HEK293 (cell line): ENCODE data around the gene BLZF1.
A peak's percentile ranks its signal among the peaks of the same experiment; 100 is the strongest.

ENCODE experiments used
- CTCF ChIA-PET: fragments of 350-600 bp; formaldehyde crosslinking; extraction: SDS; loops from one replicate; lab custom pipeline; 2021; ENCODE audit warnings: antibody characterized with exemption; lab: Yijun Ruan, JAX
- POLR2A ChIA-PET: fragments of 300-600 bp; formaldehyde crosslinking; extraction: SDS; loops from one replicate; lab custom pipeline; 2020; ENCODE audit warnings: antibody characterized with exemption, inconsistent platforms; lab: Yijun Ruan, JAX
- H3K27ac ChIP-seq: fragments of 200-500 bp; sonication (Bioruptor generic); 2 replicates; pipeline ENCODE4 v1.5.1; 2014; ENCODE audit warnings: low read depth, low read length, control low read depth, inconsistent platforms; ENCODE audit errors: extremely low read depth
- H3K36me3 ChIP-seq, 2 experiments: fragments of 200-500 bp in 1 of 2; sonication (Bioruptor generic) in 1 of 2; 1 replicate in 1 of 2; 2 replicates in 1 of 2; pipeline ENCODE4 v1.5.1; 2014 to 2017; ENCODE audit warnings: inconsistent platforms in 2 of 2, low read length in 2 of 2; ENCODE audit not compliant: control insufficient read depth in 2 of 2, insufficient read depth in 1 of 2
- H3K4me1 ChIP-seq: fragments of 200-500 bp; sonication (Bioruptor generic); 2 replicates; pipeline ENCODE4 v1.5.1; 2014; ENCODE audit warnings: mild to moderate bottlenecking, low read length, inconsistent platforms; ENCODE audit not compliant: control insufficient read depth, insufficient read depth
- H3K4me3 ChIP-seq: 2 replicates; pipeline ENCODE4 v1.5.1; 2011; ENCODE audit warnings: low read depth, mild to moderate bottlenecking, control low read depth, low read length, moderate library complexity
- H3K9me3 ChIP-seq: fragments of 200-500 bp; sonication (Bioruptor generic); 2 replicates; pipeline ENCODE4 v1.5.1; 2014; ENCODE audit warnings: low read depth, low read length, inconsistent platforms; ENCODE audit not compliant: control insufficient read depth, insufficient read depth
- BCL11A ChIP-seq: fragments of 450-650 bp; formaldehyde crosslinking; IDR thresholded peaks from 2 replicates; pipeline ENCODE4 v1.5.1; 2016; ENCODE audit warnings: low read depth, missing biosample characterization, missing genetic modification characterization
- BCL6B ChIP-seq: fragments of 450-650 bp; formaldehyde crosslinking; IDR thresholded peaks from 2 replicates; pipeline ENCODE4 v1.5.1; 2017; ENCODE audit warnings: missing biosample characterization, missing genetic modification characterization
- HIC1 ChIP-seq: fragments of 450-650 bp; formaldehyde crosslinking; IDR thresholded peaks from 2 replicates; pipeline ENCODE4 v1.5.1; 2016; ENCODE audit warnings: missing biosample characterization, missing genetic modification characterization
- TSHZ1 ChIP-seq: fragments of 450-650 bp; formaldehyde crosslinking; IDR thresholded peaks from 2 replicates; pipeline ENCODE4 v1.5.1; 2016; ENCODE audit warnings: missing biosample characterization, missing genetic modification characterization, borderline replicate concordance
- ZNF112 ChIP-seq: fragments of 450-650 bp; formaldehyde crosslinking; IDR thresholded peaks from 2 replicates; pipeline ENCODE4 v1.5.0; 2017; ENCODE audit warnings: missing biosample characterization, missing genetic modification characterization
- ZNF140 ChIP-seq: fragments of 450-650 bp; formaldehyde crosslinking; IDR thresholded peaks from 2 replicates; pipeline ENCODE4 v1.5.1; 2016; ENCODE audit warnings: missing biosample characterization, missing genetic modification characterization
- ZNF211 ChIP-seq: fragments of 450-650 bp; formaldehyde crosslinking; IDR thresholded peaks from 2 replicates; pipeline ENCODE4 v1.5.1; 2016; ENCODE audit warnings: low read depth, missing biosample characterization, missing genetic modification characterization
- ZNF221 ChIP-seq: fragments of 450-650 bp; formaldehyde crosslinking; IDR thresholded peaks from 2 replicates; pipeline ENCODE4 v1.5.1; 2017; ENCODE audit warnings: missing biosample characterization, missing genetic modification characterization, borderline replicate concordance
- ZNF266 ChIP-seq: fragments of 450-650 bp; formaldehyde crosslinking; IDR thresholded peaks from 2 replicates; pipeline ENCODE4 v1.5.1; 2016; ENCODE audit warnings: missing biosample characterization, missing genetic modification characterization, low read depth
- ZNF292 ChIP-seq: fragments of 450-650 bp; formaldehyde crosslinking; IDR thresholded peaks from 2 replicates; pipeline ENCODE4 v1.5.1; 2016; ENCODE audit warnings: low read depth, missing biosample characterization, missing genetic modification characterization, borderline replicate concordance
- ZNF302 ChIP-seq: fragments of 450-650 bp; formaldehyde crosslinking; IDR thresholded peaks from 2 replicates; pipeline ENCODE4 v1.5.1; 2016; ENCODE audit warnings: missing biosample characterization, missing genetic modification characterization, low read depth
- ZNF37A ChIP-seq: fragments of 450-650 bp; IDR thresholded peaks from 2 replicates; pipeline ENCODE4 v1.5.1; 2018; ENCODE audit warnings: missing biosample characterization, missing genetic modification characterization
- ZNF514 ChIP-seq: fragments of 450-650 bp; formaldehyde crosslinking; IDR thresholded peaks from 2 replicates; pipeline ENCODE4 v1.5.1; 2016; ENCODE audit warnings: missing biosample characterization, missing genetic modification characterization
- ZNF692 ChIP-seq: fragments of 450-650 bp; formaldehyde crosslinking; IDR thresholded peaks from 2 replicates; pipeline ENCODE4 v1.5.1; 2016; ENCODE audit warnings: missing biosample characterization, missing genetic modification characterization
- ZSCAN16 ChIP-seq: fragments of 450-650 bp; formaldehyde crosslinking; IDR thresholded peaks from 2 replicates; pipeline ENCODE4 v1.5.1; 2016; ENCODE audit warnings: missing biosample characterization, missing genetic modification characterization
- ZSCAN4 ChIP-seq: fragments of 450-650 bp; formaldehyde crosslinking; IDR thresholded peaks from 2 replicates; pipeline ENCODE4 v1.5.1; 2017; ENCODE audit warnings: missing biosample characterization, missing genetic modification characterization

BLZF1 gene

GRCh38 chr1:169387399-169387798 lies 19.4 kb downstream of the BLZF1 start:
- Histone ChIP-seq H3K9me3 (no peaks in the 10 kb centered on the region), H3K4me1 (no peaks in the 10 kb centered on the region), H3K27ac (no peak overlapping the region), H3K4me3 (no peak overlapping the region), H3K36me3 (peaks cover 24 to 76% of the 10 kb centered on the region in 2 experiments)
- TF ChIP-seq ZNF266 (no peak), ZNF292 (tag by site-specific recombination) (no peak), ZSCAN16 (tag by site-specific recombination) (no peak), ZNF211 (tag by site-specific recombination) (no peak), ZNF37A (tag by site-specific recombination) (no peak), ZNF514 (tag by site-specific recombination) (no peak), ZSCAN4 (no peak), ZNF302 (no peak), HIC1 (tag by site-specific recombination) (no peak), ZNF221 (tag by site-specific recombination) (no peak)
- POLR2A ChIA-PET: no interaction called here
- CTCF ChIA-PET: interaction anchor here (0.8 to 1.4 kb wide), 2 partner anchors 126 to 784 kb away, joined by 3 to 4 read pairs; no protein-coding TSS in a partner anchor

GRCh38 chr1:169390303-169390702 lies 22.3 kb downstream of the BLZF1 start:
- 0 out of 2 replicates have a peak, but pooled peaks have one; percentile 18 for TF ChIP-seq BCL6B (tag by site-specific recombination)
- TF ChIP-seq ZNF692 (tag by site-specific recombination): no peak
- POLR2A ChIA-PET: no interaction called here
- Histone ChIP-seq H3K4me1 (no peaks in the 10 kb centered on the region), H3K4me3 (no peak overlapping the region), H3K9me3 (no peaks in the 10 kb centered on the region), H3K27ac (no peak overlapping the region), H3K36me3 (peaks cover 10 to 66% of the 10 kb centered on the region in 2 experiments)
- CTCF ChIA-PET: no interaction called here

GRCh38 chr1:169392406-169392805 lies 24.4 kb downstream of the BLZF1 start:
- POLR2A ChIA-PET: no interaction called here
- Histone ChIP-seq H3K9me3 (no peaks in the 10 kb centered on the region), H3K27ac (no peak overlapping the region), H3K36me3 (peaks cover 15 to 61% of the 10 kb centered on the region in 2 experiments), H3K4me3 (no peak overlapping the region), H3K4me1 (no peaks in the 10 kb centered on the region)
- TF ChIP-seq ZNF112 (tag by site-specific recombination): no peak
- no peak for TF ChIP-seq ZNF140 (tag by site-specific recombination)
- TF ChIP-seq BCL11A: no peak
- TF ChIP-seq TSHZ1 (tag by site-specific recombination): no peak
- CTCF ChIA-PET: no interaction called here
